Hepatocyte (in vitro differentiated cells): ENCODE results near the gene CIP2A.

ENCODE experiments used
- CTCF ChIP-seq: fragments of 200-600 bp; sonication (generic); IDR thresholded peaks from 2 replicates; pipeline ENCODE4 v1.5.1; 2016; ENCODE audit warnings: antibody characterized with exemption, mild to moderate bottlenecking; ENCODE audit not compliant: poor library complexity
- EZH2 ChIP-seq: fragments of 200-600 bp; sonication (generic); IDR thresholded peaks from 2 replicates; pipeline ENCODE4 v1.6.1; 2016; ENCODE audit warnings: antibody characterized with exemption, mild to moderate bottlenecking, borderline replicate concordance
- EZH2phosphoT487 ChIP-seq: fragments of 200-600 bp; sonication (generic); IDR thresholded peaks from one replicate; pipeline ENCODE4 v1.6.1; 2018; ENCODE audit warnings: antibody characterized with exemption, mild to moderate bottlenecking, low read depth, moderate library complexity; ENCODE audit not compliant: unreplicated experiment, severe bottlenecking

GRCh38 chr3:108603691-108604090 is 14.5 kb upstream of the CIP2A start:
- TF ChIP-seq CTCF = no peak
- TF ChIP-seq EZH2 = no peak
- TF ChIP-seq EZH2phosphoT487 = no peak
